Endodermal cell (in vitro differentiated cells): Measurements from ENCODE around the gene ZFP92. TPM values are rescaled to one million over a fixed set of nuclear protein-coding genes. Genes with fewer than 3 reads are reported as not detected.

Source experiments
- DNase-seq: peaks from one replicate; pipeline ENCODE4 v3.0.0-alpha.2; 2017
- H3K27ac ChIP-seq: 2 replicates; pipeline ENCODE4 v1.5.1; 2013; ENCODE audit warnings: mild to moderate bottlenecking, low read depth, low read length, moderate library complexity
- H3K27me3 ChIP-seq: 2 replicates; pipeline ENCODE4 v1.6.1; 2013; ENCODE audit warnings: mild to moderate bottlenecking, low read length, moderate library complexity; ENCODE audit not compliant: insufficient read depth, control insufficient read depth, poor library complexity, severe bottlenecking
- H3K36me3 ChIP-seq: 2 replicates; pipeline ENCODE4 v1.7.0; 2013; ENCODE audit warnings: mild to moderate bottlenecking, low read length, moderate library complexity; ENCODE audit not compliant: control insufficient read depth, insufficient read depth
- H3K4me1 ChIP-seq: one replicate; pipeline ENCODE4 v1.7.0; 2013; ENCODE audit warnings: low read length; ENCODE audit not compliant: control insufficient read depth, insufficient read depth
- H3K4me3 ChIP-seq: 2 replicates; pipeline ENCODE4 v1.5.1; 2013; ENCODE audit warnings: mild to moderate bottlenecking, low read length, moderate library complexity
- H3K9ac ChIP-seq: 2 replicates; pipeline ENCODE4 v1.6.1; 2013; ENCODE audit warnings: mild to moderate bottlenecking, low read length, moderate library complexity; ENCODE audit not compliant: poor library complexity, severe bottlenecking; ENCODE audit errors: extremely low read depth
- H3K9me3 ChIP-seq: 2 replicates; pipeline ENCODE4 v1.6.1; 2013; ENCODE audit warnings: mild to moderate bottlenecking, low read length, moderate library complexity; ENCODE audit not compliant: control insufficient read depth
- H3K27ac Mint-ChIP-seq: 2 replicates; pipeline ENCODE4 v1.8.0; 2020; ENCODE audit warnings: mixed read lengths
- H3K27me3 Mint-ChIP-seq: 2 replicates; pipeline ENCODE4 v1.8.0; 2021; ENCODE audit warnings: mild to moderate bottlenecking, mixed read lengths; ENCODE audit not compliant: insufficient read depth
- H3K36me3 Mint-ChIP-seq: 2 replicates; pipeline ENCODE4 v1.8.0; 2020; ENCODE audit warnings: low read depth, mixed read lengths
- H3K4me1 Mint-ChIP-seq: 2 replicates; pipeline ENCODE4 v1.8.0; 2020; ENCODE audit warnings: mixed read lengths
- H3K4me3 Mint-ChIP-seq: 2 replicates; pipeline ENCODE4 v1.8.0; 2020; ENCODE audit warnings: mild to moderate bottlenecking, moderate library complexity, mixed read lengths
- H3K9me3 Mint-ChIP-seq: 2 replicates; pipeline ENCODE4 v1.8.0; 2020; ENCODE audit warnings: mild to moderate bottlenecking, mixed read lengths
- WGBS, 2 experiments: methylation state at CpG; one replicate each; pipeline versions ENCODE4 v1.1.5 to v1.1.7; 2013; ENCODE audit warnings: missing lambda C conversion rate in 2 of 2, mixed read lengths in 1 of 2; ENCODE audit not compliant: insufficient coverage in 1 of 2, insufficient read length in 1 of 2; 5-methylcytosine and 5-hydroxymethylcytosine counted together
- total RNA-seq, 2 donors: library from RNA; stranded (reverse); fragmentation: NEBNext Ultra II Directional in 1 of 2; extraction: Animal tissue kit (Norgen Biotek cat#: 25700) in 1 of 2; gene quantifications; 2 replicates in 1 of 2; 3 replicates in 1 of 2; pipeline ENCODE4 v1.2.1, GENCODE V29; 2021
- TF ChIP-seq, protein P1 (sequence below): fragments of 200-600 bp; sonication (generic); conservative IDR thresholded peaks from 2 replicates; pipeline ENCODE4 v1.5.0; 2021; ENCODE audit warnings: antibody characterized with exemption, mild to moderate bottlenecking

The ZFP92 gene
- total RNA-seq, 2 donors from 2014 or later, result 0.29 to 0.31 TPM

- peaks cover 22% of the 10 kb centered on the region for H3K27me3 ChIP-seq
- no peaks in the 10 kb centered on the region for H3K4me1 Mint-ChIP-seq
- peaks cover 67% of the 10 kb centered on the region for H3K9me3 Mint-ChIP-seq
- H3K27ac Mint-ChIP-seq, result no peak overlapping the region
- no peaks in the 10 kb centered on the region for H3K9me3 ChIP-seq
- H3K4me1 ChIP-seq, result no peaks in the 10 kb centered on the region
- WGBS, 2 experiments, result 84 to 93% methylated on average over 5 to 23 of the region's 23 CpGs
- TF ChIP-seq, protein P1, sequence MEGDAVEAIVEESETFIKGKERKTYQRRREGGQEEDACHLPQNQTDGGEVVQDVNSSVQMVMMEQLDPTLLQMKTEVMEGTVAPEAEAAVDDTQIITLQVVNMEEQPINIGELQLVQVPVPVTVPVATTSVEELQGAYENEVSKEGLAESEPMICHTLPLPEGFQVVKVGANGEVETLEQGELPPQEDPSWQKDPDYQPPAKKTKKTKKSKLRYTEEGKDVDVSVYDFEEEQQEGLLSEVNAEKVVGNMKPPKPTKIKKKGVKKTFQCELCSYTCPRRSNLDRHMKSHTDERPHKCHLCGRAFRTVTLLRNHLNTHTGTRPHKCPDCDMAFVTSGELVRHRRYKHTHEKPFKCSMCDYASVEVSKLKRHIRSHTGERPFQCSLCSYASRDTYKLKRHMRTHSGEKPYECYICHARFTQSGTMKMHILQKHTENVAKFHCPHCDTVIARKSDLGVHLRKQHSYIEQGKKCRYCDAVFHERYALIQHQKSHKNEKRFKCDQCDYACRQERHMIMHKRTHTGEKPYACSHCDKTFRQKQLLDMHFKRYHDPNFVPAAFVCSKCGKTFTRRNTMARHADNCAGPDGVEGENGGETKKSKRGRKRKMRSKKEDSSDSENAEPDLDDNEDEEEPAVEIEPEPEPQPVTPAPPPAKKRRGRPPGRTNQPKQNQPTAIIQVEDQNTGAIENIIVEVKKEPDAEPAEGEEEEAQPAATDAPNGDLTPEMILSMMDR, result peak; percentile 48
- H3K4me3 Mint-ChIP-seq, result no peak overlapping the region
- no peaks in the 10 kb centered on the region for H3K36me3 ChIP-seq
- no peak overlapping the region for H3K9ac ChIP-seq
- no peak overlapping the region for H3K27ac ChIP-seq
- DNase-seq, result no peak
- H3K4me3 ChIP-seq, result no peak overlapping the region
- H3K36me3 Mint-ChIP-seq, result no peaks in the 10 kb centered on the region
- peaks cover 19% of the 10 kb centered on the region for H3K27me3 Mint-ChIP-seq
These were observed 1.8 kb downstream of the ZFP92 start for GRCh38 chrX:153412746-153413720.

- Histone ChIP-seq H3K4me1 (no peaks in the 10 kb centered on the region), H3K27ac (no peak overlapping the region), H3K9me3 (no peaks in the 10 kb centered on the region), H3K4me3 (no peak overlapping the region), H3K9ac (no peak overlapping the region), H3K36me3 (no peaks in the 10 kb centered on the region), H3K27me3 (peaks cover 22% of the 10 kb centered on the region)
- no peak for DNase-seq
- H3K36me3 Mint-ChIP-seq, result no peaks in the 10 kb centered on the region
- peaks cover 19% of the 10 kb centered on the region for H3K27me3 Mint-ChIP-seq
- no peak overlapping the region for H3K4me3 Mint-ChIP-seq
- H3K4me1 Mint-ChIP-seq, result no peaks in the 10 kb centered on the region
- no peak overlapping the region for H3K27ac Mint-ChIP-seq
- TF ChIP-seq, protein P1, result no peak
- WGBS, 2 experiments, result 83 to 100% methylated on average over 1 to 11 of the region's 11 CpGs
- peaks cover 72% of the 10 kb centered on the region for H3K9me3 Mint-ChIP-seq
These were observed 2.5 kb downstream of the ZFP92 start for GRCh38 chrX:153413731-153414130.

DNA sequence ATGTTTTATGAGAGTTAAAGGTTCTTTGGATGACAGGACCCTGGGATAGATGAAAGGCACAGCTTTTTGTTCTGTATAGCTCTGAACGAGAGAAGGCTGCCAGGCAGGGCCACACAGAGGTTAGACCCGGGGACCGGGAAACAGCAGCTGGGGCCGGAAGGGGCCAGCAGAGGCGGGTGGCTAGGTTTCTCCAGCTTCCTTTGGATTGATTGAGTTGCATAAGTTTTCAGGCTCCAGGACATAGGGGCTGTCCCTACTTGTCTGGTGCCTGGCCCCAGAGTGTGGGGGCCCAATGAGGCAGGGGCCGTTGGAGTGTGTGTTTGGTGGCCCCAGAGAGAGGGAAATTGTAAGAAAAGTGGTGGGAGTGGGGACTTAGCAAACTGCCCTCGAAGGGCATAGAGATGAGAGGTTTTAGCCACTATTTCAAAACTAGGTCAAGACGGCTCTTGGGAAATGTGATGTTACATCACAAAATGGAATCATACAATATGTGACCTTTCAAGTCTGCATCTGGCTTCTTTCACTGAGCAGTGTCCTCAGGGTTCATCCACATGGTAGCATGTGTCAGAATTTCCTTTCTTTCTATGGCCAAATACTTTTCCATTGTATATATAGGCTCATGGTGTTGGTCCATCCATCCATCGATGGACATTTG lies 3.7 kb downstream of the ZFP92 start:
- Mint-ChIP-seq H3K27ac (no peak overlapping the region), H3K36me3 (no peaks in the 10 kb centered on the region), H3K4me1 (no peaks in the 10 kb centered on the region), H3K4me3 (no peak overlapping the region), H3K27me3 (peaks cover 17% of the 10 kb centered on the region), H3K9me3 (peaks cover 73% of the 10 kb centered on the region)
- Histone ChIP-seq H3K27me3 (peaks cover 22% of the 10 kb centered on the region), H3K9ac (no peak overlapping the region), H3K4me1 (no peaks in the 10 kb centered on the region), H3K9me3 (no peaks in the 10 kb centered on the region), H3K4me3 (no peak overlapping the region), H3K27ac (no peak overlapping the region), H3K36me3 (no peaks in the 10 kb centered on the region)
- no peak for DNase-seq
- TF ChIP-seq, protein P1, result no peak
- WGBS, 2 experiments, result 91 to 100% methylated on average over 1 to 9 of the region's 9 CpGs
